ENCODE measurements around the gene UBTD2. TPM values are rescaled to one million over a fixed set of nuclear protein-coding genes. Genes with fewer than 3 reads are reported as not detected.
A peak's percentile ranks its signal among the peaks of the same experiment; 100 is the strongest.

Gene UBTD2
- total RNA-seq, 2 donors from 2014 or later = 16.1 to 17.8 TPM

DNA sequence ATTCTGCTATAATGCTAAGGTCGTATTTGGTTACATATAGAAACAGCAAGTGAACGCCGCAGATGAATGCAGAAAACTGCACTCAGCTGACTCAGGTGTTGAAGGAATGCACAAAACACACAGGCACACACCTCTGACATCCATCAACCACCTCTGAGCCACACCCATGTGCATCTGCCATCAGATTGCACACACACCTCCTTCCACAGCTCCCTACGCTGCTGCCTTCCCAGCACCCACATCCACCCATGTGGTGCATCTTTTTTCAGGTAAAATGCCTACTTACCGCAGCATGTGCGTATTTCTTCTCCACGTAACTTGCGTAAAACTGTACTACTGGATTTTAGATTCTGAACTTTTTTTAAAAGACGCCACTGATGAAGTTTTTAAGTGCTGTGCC is 102.6 kb downstream of the UBTD2 start:
- DNase-seq (ENCODE audit: low spot score) = no peak
- no peaks in the 10 kb centered on the region for H3K27me3 ChIP-seq (replicated peaks; ENCODE audit: insufficient read depth)
- peaks cover 0 to 6% of the 10 kb centered on the region in 2 donors for H3K4me1 ChIP-seq (ENCODE audit: control insufficient read depth in 1 of 2, low read depth in 2 of 2)
- H3K4me3 ChIP-seq = no peak overlapping the region
- TF ChIP-seq, protein P1, sequence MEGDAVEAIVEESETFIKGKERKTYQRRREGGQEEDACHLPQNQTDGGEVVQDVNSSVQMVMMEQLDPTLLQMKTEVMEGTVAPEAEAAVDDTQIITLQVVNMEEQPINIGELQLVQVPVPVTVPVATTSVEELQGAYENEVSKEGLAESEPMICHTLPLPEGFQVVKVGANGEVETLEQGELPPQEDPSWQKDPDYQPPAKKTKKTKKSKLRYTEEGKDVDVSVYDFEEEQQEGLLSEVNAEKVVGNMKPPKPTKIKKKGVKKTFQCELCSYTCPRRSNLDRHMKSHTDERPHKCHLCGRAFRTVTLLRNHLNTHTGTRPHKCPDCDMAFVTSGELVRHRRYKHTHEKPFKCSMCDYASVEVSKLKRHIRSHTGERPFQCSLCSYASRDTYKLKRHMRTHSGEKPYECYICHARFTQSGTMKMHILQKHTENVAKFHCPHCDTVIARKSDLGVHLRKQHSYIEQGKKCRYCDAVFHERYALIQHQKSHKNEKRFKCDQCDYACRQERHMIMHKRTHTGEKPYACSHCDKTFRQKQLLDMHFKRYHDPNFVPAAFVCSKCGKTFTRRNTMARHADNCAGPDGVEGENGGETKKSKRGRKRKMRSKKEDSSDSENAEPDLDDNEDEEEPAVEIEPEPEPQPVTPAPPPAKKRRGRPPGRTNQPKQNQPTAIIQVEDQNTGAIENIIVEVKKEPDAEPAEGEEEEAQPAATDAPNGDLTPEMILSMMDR (IDR thresholded peaks at IDR 0.05) = no peak
- no peak for ATAC-seq (ENCODE audit: insufficient number of reproducible peaks, low FRiP score, low read depth)
- H3K9me3 ChIP-seq = no peaks in the 10 kb centered on the region
- H3K27ac ChIP-seq = no peak overlapping the region
- peaks cover 3% of the 10 kb centered on the region for H3K36me3 ChIP-seq

DNA sequence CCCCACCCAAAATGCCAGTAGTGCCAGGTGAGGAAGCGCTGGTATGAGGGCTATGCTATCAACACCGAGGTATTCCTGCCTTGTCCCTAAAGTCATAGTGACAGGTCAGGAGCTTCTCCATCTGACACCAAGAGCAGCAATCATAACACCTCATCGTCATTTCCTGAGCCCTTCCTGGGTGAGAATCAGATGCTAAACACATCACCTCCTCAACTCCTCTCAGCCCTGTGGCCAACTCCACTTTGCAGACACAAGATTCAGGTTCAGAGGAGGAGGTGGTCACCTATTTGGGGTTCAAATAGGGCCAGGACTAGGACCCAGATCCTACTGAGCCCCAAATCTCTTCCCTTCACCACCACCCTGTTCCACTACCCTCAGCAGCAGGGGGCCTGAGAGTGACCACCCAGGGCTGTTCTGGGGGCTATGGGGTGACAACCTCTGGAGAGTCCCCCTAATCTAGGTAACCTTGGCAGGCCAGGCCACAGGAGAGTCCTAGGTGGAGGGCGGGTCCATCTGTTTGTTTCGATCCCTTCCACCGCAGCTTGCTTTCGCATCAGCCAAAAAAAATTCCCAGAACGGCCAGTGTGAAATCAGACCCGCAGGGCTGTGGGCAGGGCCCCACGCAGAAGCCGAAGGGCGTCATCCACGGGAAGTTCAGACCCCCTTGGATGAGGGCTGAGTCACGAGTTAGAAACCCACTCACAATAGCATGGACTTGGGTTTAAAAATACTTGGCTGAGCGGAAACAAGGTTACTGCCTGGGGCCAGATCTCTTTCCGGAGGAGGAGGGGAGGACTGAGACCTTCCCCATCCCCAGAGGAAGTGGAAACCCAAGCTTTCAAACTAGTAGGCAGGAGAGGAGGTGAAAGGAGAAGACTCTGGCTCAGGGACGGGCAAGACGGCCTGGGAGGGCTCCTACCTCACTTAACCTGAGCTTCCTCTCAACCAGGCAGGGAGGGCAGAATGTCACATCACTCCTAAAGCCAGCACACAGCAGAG is 104.3 kb downstream of the UBTD2 start:
- Histone ChIP-seq H3K4me3 (peak overlapping the region; percentile 32), H3K9me3 (no peaks in the 10 kb centered on the region), H3K4me1 (ENCODE audit: control insufficient read depth in 1 of 2, low read depth in 2 of 2) (peaks cover 0 to 6% of the 10 kb centered on the region in 2 donors), H3K27me3 (replicated peaks; ENCODE audit: insufficient read depth) (no peaks in the 10 kb centered on the region), H3K36me3 (peaks cover 3% of the 10 kb centered on the region), H3K27ac (peak overlapping the region in 1 of 2 donors; percentile 1)
- TF ChIP-seq, protein P1 (IDR thresholded peaks at IDR 0.05) = no peak
- ATAC-seq (ENCODE audit: insufficient number of reproducible peaks, low FRiP score, low read depth) = no peak
- no peak for DNase-seq (ENCODE audit: low spot score)

DNA sequence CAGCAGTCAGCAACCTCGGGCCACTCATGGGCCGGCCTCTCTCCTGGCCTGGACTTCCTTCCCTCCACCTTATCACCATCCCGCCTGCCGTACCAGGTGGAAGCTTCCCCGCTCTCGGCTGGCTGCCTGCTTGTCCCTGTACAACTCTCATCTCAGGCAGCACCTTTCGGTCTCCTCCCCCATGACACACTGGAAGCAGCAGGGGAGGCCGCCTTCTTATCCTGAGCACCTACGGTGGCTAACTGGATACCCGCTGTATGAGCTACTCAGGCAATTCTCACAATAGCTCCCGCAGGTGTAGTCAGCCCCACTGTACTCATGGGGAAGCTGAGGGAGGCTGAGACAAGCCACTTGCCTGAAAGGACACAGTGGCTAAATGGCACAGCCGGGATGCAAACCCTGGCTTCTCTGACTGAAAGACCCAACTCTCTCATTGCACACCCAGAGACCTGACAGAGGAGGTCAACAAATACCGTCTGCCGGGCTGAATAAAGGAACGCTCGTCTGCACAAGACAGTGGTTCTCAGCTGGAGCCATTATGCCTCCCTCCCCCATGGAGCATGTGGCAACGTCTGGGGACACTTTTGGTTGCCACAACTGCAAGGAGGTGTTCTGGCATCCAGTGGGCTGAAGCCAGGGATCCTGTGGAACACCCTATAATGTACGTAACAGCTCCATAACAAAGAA is 105.1 kb downstream of the UBTD2 start:
- no peaks in the 10 kb centered on the region for H3K27me3 ChIP-seq (replicated peaks; ENCODE audit: insufficient read depth)
- H3K27ac ChIP-seq = no peak overlapping the region
- ATAC-seq (ENCODE audit: insufficient number of reproducible peaks, low FRiP score, low read depth) (no peak), DNase-seq (ENCODE audit: low spot score) (no peak)
- TF ChIP-seq, protein P1 (IDR thresholded peaks at IDR 0.05) = no peak
- no peaks in the 10 kb centered on the region for H3K9me3 ChIP-seq
- H3K36me3 ChIP-seq = peaks cover 3% of the 10 kb centered on the region
- peaks cover 0 to 3% of the 10 kb centered on the region in 2 donors for H3K4me1 ChIP-seq (ENCODE audit: control insufficient read depth in 1 of 2, low read depth in 2 of 2)
- H3K4me3 ChIP-seq = no peak overlapping the region

DNA sequence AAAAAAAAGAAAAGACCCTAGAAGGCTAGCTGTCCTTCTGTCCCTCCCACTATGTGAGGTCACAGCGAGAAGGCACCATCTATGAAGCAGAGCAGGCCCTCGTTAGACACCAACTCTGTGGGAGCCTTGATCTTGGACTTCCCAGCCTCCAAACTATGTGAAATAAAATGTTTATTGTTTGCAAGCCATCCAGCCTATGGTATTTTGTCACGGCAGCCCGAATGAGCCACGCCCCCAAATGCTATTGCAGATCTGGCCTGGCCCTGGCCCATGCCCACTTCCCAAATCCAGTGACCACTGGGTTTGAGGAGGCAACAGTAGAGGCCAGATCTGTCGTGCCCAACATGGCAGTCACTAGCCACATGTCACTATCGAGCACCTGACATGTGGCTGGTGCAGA is 106.4 kb downstream of the UBTD2 start:
- ATAC-seq (ENCODE audit: insufficient number of reproducible peaks, low FRiP score, low read depth) = no peak
- Histone ChIP-seq H3K4me3 (no peak overlapping the region), H3K36me3 (peaks cover 3% of the 10 kb centered on the region), H3K27ac (no peak overlapping the region), H3K4me1 (ENCODE audit: control insufficient read depth in 1 of 2, low read depth in 2 of 2) (peaks cover 0 to 3% of the 10 kb centered on the region in 2 donors), H3K27me3 (replicated peaks; ENCODE audit: insufficient read depth) (no peaks in the 10 kb centered on the region), H3K9me3 (no peaks in the 10 kb centered on the region)
- no peak for DNase-seq (ENCODE audit: low spot score)
- TF ChIP-seq, protein P1 (IDR thresholded peaks at IDR 0.05) = no peak

DNA sequence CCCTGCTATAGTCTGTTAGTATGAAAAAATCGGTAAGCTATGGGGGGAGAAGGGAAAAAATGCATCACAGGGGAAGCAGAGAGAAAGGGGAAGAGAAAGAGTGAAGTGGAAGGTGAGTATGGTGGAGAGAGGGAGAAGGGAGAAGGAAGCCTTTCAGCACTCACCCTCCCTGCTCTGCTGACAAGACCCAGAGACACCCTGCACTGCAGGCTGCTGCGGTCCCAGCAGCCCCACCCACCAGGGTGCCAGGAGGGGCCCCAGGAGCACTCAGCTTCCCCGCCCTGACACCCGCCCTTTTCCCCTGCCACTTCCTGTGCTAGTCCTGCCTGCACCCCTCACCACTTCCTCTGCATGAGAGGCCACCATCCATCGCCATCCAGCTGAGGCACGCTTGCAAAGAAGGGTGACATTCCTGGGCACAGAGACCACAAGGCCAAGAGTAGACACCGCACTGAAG is 108.3 kb downstream of the UBTD2 start:
- Histone ChIP-seq H3K4me3 (peak overlapping the region; percentile 50), H3K9me3 (no peaks in the 10 kb centered on the region), H3K27ac (peak overlapping the region in 1 of 2 donors; percentile 17), H3K36me3 (no peaks in the 10 kb centered on the region), H3K4me1 (ENCODE audit: control insufficient read depth in 1 of 2, low read depth in 2 of 2) (peaks cover 5 to 7% of the 10 kb centered on the region in 2 donors), H3K27me3 (replicated peaks; ENCODE audit: insufficient read depth) (no peaks in the 10 kb centered on the region)
- ATAC-seq (ENCODE audit: insufficient number of reproducible peaks, low FRiP score, low read depth) = no peak
- no peak for DNase-seq (ENCODE audit: low spot score)
- TF ChIP-seq, protein P1 (IDR thresholded peaks at IDR 0.05) = no peak

Measured in thoracic aorta (tissue), 2 donors.